ENCODE results near the gene CCDC152. TPM values are rescaled to one million over a fixed set of nuclear protein-coding genes. Genes with fewer than 3 reads are reported as not detected.
A peak's percentile ranks its signal among the peaks of the same experiment; 100 is the strongest.
"Not testable (repeated sequence)": the region's sequence is repeated elsewhere in the genome, so short reads cannot be mapped to it uniquely, and the experiment has no call there.

CCDC152 gene
- total RNA-seq, 1 donor from 2014 or later = 0.78 TPM

- H3K36me3 ChIP-seq = no peaks in the 10 kb centered on the region
- TF ChIP-seq CTCF (IDR thresholded peaks at IDR 0.05) = no peak
- DNase-seq (peak; percentile 92), ATAC-seq (peak; percentile 94)
- no peaks in the 10 kb centered on the region for H3K27me3 ChIP-seq
- peak overlapping the region; percentile 66 for H3K27ac ChIP-seq
- intact Hi-C loops (cut with DNase I) = no loop called here
- H3K9me3 ChIP-seq = no peaks in the 10 kb centered on the region
- peaks cover 11% of the 10 kb centered on the region for H3K4me1 ChIP-seq
- no peak overlapping the region for H3K4me3 ChIP-seq
Measured at GRCh38 chr5:42840269-42840668, 83.7 kb downstream of the CCDC152 start.

- no peak for DNase-seq
- peaks cover 11% of the 10 kb centered on the region for H3K4me1 ChIP-seq
- peak overlapping the region; percentile 66 for H3K27ac ChIP-seq
- intact Hi-C loops (cut with DNase I) = no loop called here
- TF ChIP-seq CTCF (IDR thresholded peaks at IDR 0.05) = no peak
- H3K9me3 ChIP-seq = no peaks in the 10 kb centered on the region
- H3K36me3 ChIP-seq = no peaks in the 10 kb centered on the region
- no peaks in the 10 kb centered on the region for H3K27me3 ChIP-seq
- no peak overlapping the region for H3K4me3 ChIP-seq
- ATAC-seq = no peak
Measured at GRCh38 chr5:42840842-42841567, 84.4 kb downstream of the CCDC152 start.

- intact Hi-C loops (cut with DNase I) = no loop called here
- Histone ChIP-seq H3K27ac (no peak overlapping the region), H3K36me3 (no peaks in the 10 kb centered on the region), H3K9me3 (no peaks in the 10 kb centered on the region), H3K4me3 (no peak overlapping the region), H3K4me1 (peaks cover 11% of the 10 kb centered on the region), H3K27me3 (no peaks in the 10 kb centered on the region)
- ATAC-seq = no peak
- DNase-seq = no peak
- TF ChIP-seq CTCF (IDR thresholded peaks at IDR 0.05) = no peak
Measured at GRCh38 chr5:42842921-42843641, 86.5 kb downstream of the CCDC152 start.

GRCh38 chr5:42843675-42844292 is 87.2 kb downstream of the CCDC152 start:
- no peak for DNase-seq
- no peak overlapping the region for H3K4me3 ChIP-seq
- TF ChIP-seq CTCF (IDR thresholded peaks at IDR 0.05) = no peak
- H3K9me3 ChIP-seq = no peaks in the 10 kb centered on the region
- H3K4me1 ChIP-seq = peaks cover 11% of the 10 kb centered on the region
- H3K36me3 ChIP-seq = no peaks in the 10 kb centered on the region
- no peak for ATAC-seq
- no peaks in the 10 kb centered on the region for H3K27me3 ChIP-seq
- intact Hi-C loops (cut with DNase I) = no loop called here
- H3K27ac ChIP-seq = no peak overlapping the region

- H3K4me1 ChIP-seq = peaks cover 11% of the 10 kb centered on the region
- H3K36me3 ChIP-seq; H3K27ac ChIP-seq; H3K27me3 ChIP-seq; H3K4me3 ChIP-seq; DNase-seq; intact Hi-C loops (cut with DNase I); H3K9me3 ChIP-seq; ATAC-seq: not testable (repeated sequence)
Measured at GRCh38 chr5:42844408-42844807, 87.8 kb downstream of the CCDC152 start.

GRCh38 chr5:42848545-42848944 is 91.9 kb downstream of the CCDC152 start:
- DNase-seq (no peak), ATAC-seq (no peak)
- TF ChIP-seq CTCF (IDR thresholded peaks at IDR 0.05) = no peak
- Histone ChIP-seq H3K4me3 (no peak overlapping the region), H3K27ac (no peak overlapping the region), H3K9me3 (no peaks in the 10 kb centered on the region), H3K4me1 (no peaks in the 10 kb centered on the region), H3K36me3 (no peaks in the 10 kb centered on the region), H3K27me3 (no peaks in the 10 kb centered on the region)
- intact Hi-C loops (cut with DNase I) = no loop called here

Measured in upper lobe of right lung (tissue), 1 donor.